Measurements from ENCODE around the gene SLC2A11.
"Not testable (repeated sequence)": the region's sequence is repeated elsewhere in the genome, so short reads cannot be mapped to it uniquely, and the experiment has no call there.

The SLC2A11 gene

GRCh38 chr22:23891726-23892125, 34.1 kb downstream of the SLC2A11 start:
- DNase-seq (ENCODE audit: low read depth) = no peak

- DNase-seq (ENCODE audit: low read depth) = no peak
Measured at GRCh38 chr22:23892130-23892529, 34.5 kb downstream of the SLC2A11 start.

- DNase-seq (ENCODE audit: low read depth) = no peak
Measured at GRCh38 chr22:23892706-23893105, 35.0 kb downstream of the SLC2A11 start.

- no peak for DNase-seq (ENCODE audit: low read depth)
Measured at GRCh38 chr22:23893121-23893944, 35.7 kb downstream of the SLC2A11 start.

GRCh38 chr22:23893945-23894709, 36.5 kb downstream of the SLC2A11 start, which contains the start of gene MIF:
MIF (plus strand) TSS chr22:23894383; CDS start chr22:23894475, 92 bp downstream.
- peak; percentile 96 for DNase-seq (ENCODE audit: low read depth)

- DNase-seq (ENCODE audit: low read depth) = peak; percentile 54
Measured at GRCh38 chr22:23894710-23895598, 37.3 kb downstream of the SLC2A11 start.

- DNase-seq (ENCODE audit: low read depth) = no peak
Measured at GRCh38 chr22:23895599-23896144, 38.0 kb downstream of the SLC2A11 start.

GRCh38 chr22:23896166-23896522, 38.5 kb downstream of the SLC2A11 start:
- DNase-seq (ENCODE audit: low read depth) = no peak

- no peak for DNase-seq (ENCODE audit: low read depth)
Measured at GRCh38 chr22:23896523-23897186, 39.0 kb downstream of the SLC2A11 start.

GRCh38 chr22:23897320-23897719, 39.6 kb downstream of the SLC2A11 start:
- no peak for DNase-seq (ENCODE audit: low read depth)

- DNase-seq (ENCODE audit: low read depth) = no peak
Measured at GRCh38 chr22:23898006-23898974, 40.6 kb downstream of the SLC2A11 start.

GRCh38 chr22:23899042-23899745, 41.5 kb downstream of the SLC2A11 start:
- DNase-seq (ENCODE audit: low read depth) = no peak

- DNase-seq (ENCODE audit: low read depth) = not testable (repeated sequence)
Measured at GRCh38 chr22:23900227-23900626, 42.6 kb downstream of the SLC2A11 start.

- DNase-seq (ENCODE audit: low read depth) = no peak
Measured at GRCh38 chr22:23901600-23901999, 43.9 kb downstream of the SLC2A11 start.

GRCh38 chr22:23903328-23903971, 45.8 kb downstream of the SLC2A11 start:
- DNase-seq (ENCODE audit: low read depth) = no peak

- DNase-seq (ENCODE audit: low read depth) = no peak
Measured at GRCh38 chr22:23904573-23905254, 47.0 kb downstream of the SLC2A11 start.

- no peak for DNase-seq (ENCODE audit: low read depth)
Measured at GRCh38 chr22:23906641-23907040, 49.0 kb downstream of the SLC2A11 start.

- DNase-seq (ENCODE audit: low read depth) = not testable (repeated sequence)
Measured at GRCh38 chr22:23907423-23907822, 49.7 kb downstream of the SLC2A11 start.
